ENCODE results near the gene BBS5.

Gene BBS5

GRCh38 chr2:169464882-169465281 lies 14.4 kb upstream of the BBS5 start:
- no peak overlapping the region for H3K27ac Mint-ChIP-seq
- DNase-seq (no peak), ATAC-seq (replicated peaks) (no peak)
- H3K36me3 Mint-ChIP-seq (ENCODE audit: insufficient read depth): no peaks in the 10 kb centered on the region
- H3K4me1 Mint-ChIP-seq (ENCODE audit: low read depth in 2 of 2): peaks cover 0 to 6% of the 10 kb centered on the region in 2 donors
- no peaks in the 10 kb centered on the region for H3K9me3 Mint-ChIP-seq
- no peak overlapping the region for H3K4me3 Mint-ChIP-seq
- no peaks in the 10 kb centered on the region for H3K27me3 Mint-ChIP-seq

- H3K9me3 Mint-ChIP-seq: no peaks in the 10 kb centered on the region
- no peak for DNase-seq
- H3K36me3 Mint-ChIP-seq (ENCODE audit: insufficient read depth): no peaks in the 10 kb centered on the region
- no peak overlapping the region for H3K4me3 Mint-ChIP-seq
- H3K27ac Mint-ChIP-seq: no peak overlapping the region
- H3K27me3 Mint-ChIP-seq: no peaks in the 10 kb centered on the region
- no peak for ATAC-seq (replicated peaks)
- H3K4me1 Mint-ChIP-seq (ENCODE audit: low read depth in 2 of 2): peaks cover 0 to 3% of the 10 kb centered on the region in 2 donors
Measured at GRCh38 chr2:169468841-169469240, 10.5 kb upstream of the BBS5 start.

- Mint-ChIP-seq H3K9me3 (no peaks in the 10 kb centered on the region), H3K27me3 (no peaks in the 10 kb centered on the region), H3K27ac (no peak overlapping the region), H3K4me1 (ENCODE audit: low read depth in 2 of 2) (no peaks in the 10 kb centered on the region), H3K4me3 (no peak overlapping the region), H3K36me3 (ENCODE audit: insufficient read depth) (no peaks in the 10 kb centered on the region)
- DNase-seq: no peak
- no peak for ATAC-seq (replicated peaks)
Measured at GRCh38 chr2:169469952-169470572, 9.2 kb upstream of the BBS5 start.

- Mint-ChIP-seq H3K4me3 (no peak overlapping the region), H3K27ac (no peak overlapping the region), H3K4me1 (ENCODE audit: low read depth in 2 of 2) (no peaks in the 10 kb centered on the region), H3K27me3 (no peaks in the 10 kb centered on the region), H3K9me3 (no peaks in the 10 kb centered on the region), H3K36me3 (ENCODE audit: insufficient read depth) (no peaks in the 10 kb centered on the region)
- ATAC-seq (replicated peaks) (no peak), DNase-seq (no peak)
Measured at GRCh38 chr2:169472249-169472648, 7.0 kb upstream of the BBS5 start.

GRCh38 chr2:169476459-169476858 lies 2.8 kb upstream of the BBS5 start:
- DNase-seq: no peak
- H3K4me3 Mint-ChIP-seq: no peak overlapping the region
- no peaks in the 10 kb centered on the region for H3K27me3 Mint-ChIP-seq

GRCh38 chr2:169478339-169478738 lies 955 bp upstream of the BBS5 start:
- Mint-ChIP-seq H3K36me3 (ENCODE audit: insufficient read depth) (peaks cover 6% of the 10 kb centered on the region), H3K27me3 (no peaks in the 10 kb centered on the region), H3K27ac (peak overlapping the region; percentile 79 to 86), H3K4me1 (ENCODE audit: low read depth in 2 of 2) (peaks cover 7 to 16% of the 10 kb centered on the region in 2 donors), H3K9me3 (no peaks in the 10 kb centered on the region), H3K4me3 (peak overlapping the region; percentile 87 to 90)
- ATAC-seq (replicated peaks): no peak
- no peak for DNase-seq

More at GRCh38 chr2:169476459-169476858, 2.8 kb upstream of the BBS5 start:
- no peak for ATAC-seq (replicated peaks)
- Mint-ChIP-seq H3K36me3 (ENCODE audit: insufficient read depth) (peaks cover 6% of the 10 kb centered on the region), H3K27ac (no peak overlapping the region), H3K9me3 (no peaks in the 10 kb centered on the region), H3K4me1 (ENCODE audit: low read depth in 2 of 2) (peaks cover 7 to 16% of the 10 kb centered on the region in 2 donors)

GRCh38 chr2:169478745-169479256 lies 493 bp upstream of the BBS5 start:
- H3K4me1 Mint-ChIP-seq (ENCODE audit: low read depth in 2 of 2): peaks cover 7 to 16% of the 10 kb centered on the region in 2 donors
- H3K4me3 Mint-ChIP-seq: peak overlapping the region; percentile 87 to 90

GRCh38 chr2:169480079-169480465 lies 778 bp downstream of the BBS5 start:
- Mint-ChIP-seq H3K27ac (peak overlapping the region; percentile 79 to 86), H3K27me3 (no peaks in the 10 kb centered on the region), H3K36me3 (ENCODE audit: insufficient read depth) (peaks cover 12% of the 10 kb centered on the region), H3K4me3 (peak overlapping the region; percentile 87 to 90), H3K4me1 (ENCODE audit: low read depth in 2 of 2) (peaks cover 7 to 16% of the 10 kb centered on the region in 2 donors), H3K9me3 (no peaks in the 10 kb centered on the region)
- DNase-seq: no peak
- ATAC-seq (replicated peaks): no peak

More at GRCh38 chr2:169478745-169479256, 493 bp upstream of the BBS5 start:
- peak overlapping the region; percentile 79 to 86 for H3K27ac Mint-ChIP-seq
- H3K9me3 Mint-ChIP-seq: no peaks in the 10 kb centered on the region
- ATAC-seq (replicated peaks): no peak
- peaks cover 6% of the 10 kb centered on the region for H3K36me3 Mint-ChIP-seq (ENCODE audit: insufficient read depth)
- H3K27me3 Mint-ChIP-seq: no peaks in the 10 kb centered on the region
- no peak for DNase-seq

- DNase-seq: no peak
- no peak for ATAC-seq (replicated peaks)
- H3K4me1 Mint-ChIP-seq (ENCODE audit: low read depth in 2 of 2): no peaks in the 10 kb centered on the region
- peaks cover 9% of the 10 kb centered on the region for H3K36me3 Mint-ChIP-seq (ENCODE audit: insufficient read depth)
- H3K9me3 Mint-ChIP-seq: no peaks in the 10 kb centered on the region
- H3K27me3 Mint-ChIP-seq: no peaks in the 10 kb centered on the region
- no peak overlapping the region for H3K4me3 Mint-ChIP-seq
- no peak overlapping the region for H3K27ac Mint-ChIP-seq
Measured at GRCh38 chr2:169485650-169486138, 6.4 kb downstream of the BBS5 start.

- Mint-ChIP-seq H3K27ac (no peak overlapping the region), H3K27me3 (no peaks in the 10 kb centered on the region), H3K9me3 (no peaks in the 10 kb centered on the region), H3K36me3 (ENCODE audit: insufficient read depth) (peaks cover 9% of the 10 kb centered on the region), H3K4me1 (ENCODE audit: low read depth in 2 of 2) (no peaks in the 10 kb centered on the region), H3K4me3 (no peak overlapping the region)
- no peak for ATAC-seq (replicated peaks)
- DNase-seq: no peak
Measured at GRCh38 chr2:169486487-169486886, 7.2 kb downstream of the BBS5 start.

- no peak for ATAC-seq (replicated peaks)
- no peaks in the 10 kb centered on the region for H3K27me3 Mint-ChIP-seq
- no peak overlapping the region for H3K4me3 Mint-ChIP-seq
- H3K27ac Mint-ChIP-seq: no peak overlapping the region
- peaks cover 2% of the 10 kb centered on the region for H3K36me3 Mint-ChIP-seq (ENCODE audit: insufficient read depth)
- no peaks in the 10 kb centered on the region for H3K4me1 Mint-ChIP-seq (ENCODE audit: low read depth in 2 of 2)
- no peaks in the 10 kb centered on the region for H3K9me3 Mint-ChIP-seq
- DNase-seq: no peak
Measured at GRCh38 chr2:169490834-169491233, 11.5 kb downstream of the BBS5 start.

GRCh38 chr2:169491378-169491777 lies 12.1 kb downstream of the BBS5 start:
- Mint-ChIP-seq H3K27me3 (no peaks in the 10 kb centered on the region), H3K4me1 (ENCODE audit: low read depth in 2 of 2) (no peaks in the 10 kb centered on the region), H3K36me3 (ENCODE audit: insufficient read depth) (no peaks in the 10 kb centered on the region), H3K9me3 (no peaks in the 10 kb centered on the region), H3K27ac (no peak overlapping the region), H3K4me3 (no peak overlapping the region)
- no peak for DNase-seq
- ATAC-seq (replicated peaks): no peak

- Mint-ChIP-seq H3K36me3 (ENCODE audit: insufficient read depth) (no peaks in the 10 kb centered on the region), H3K4me1 (ENCODE audit: low read depth in 2 of 2) (no peaks in the 10 kb centered on the region), H3K27ac (no peak overlapping the region), H3K9me3 (no peaks in the 10 kb centered on the region), H3K4me3 (no peak overlapping the region), H3K27me3 (no peaks in the 10 kb centered on the region)
- DNase-seq (no peak), ATAC-seq (replicated peaks) (no peak)
Measured at GRCh38 chr2:169493360-169493759, 14.1 kb downstream of the BBS5 start.

GRCh38 chr2:169495310-169495928 lies 16.1 kb downstream of the BBS5 start:
- ATAC-seq (replicated peaks): no peak
- no peak for DNase-seq
- no peaks in the 10 kb centered on the region for H3K27me3 Mint-ChIP-seq
- no peaks in the 10 kb centered on the region for H3K4me1 Mint-ChIP-seq (ENCODE audit: low read depth in 2 of 2)
- no peaks in the 10 kb centered on the region for H3K9me3 Mint-ChIP-seq
- H3K27ac Mint-ChIP-seq: no peak overlapping the region
- H3K4me3 Mint-ChIP-seq: no peak overlapping the region
- H3K36me3 Mint-ChIP-seq (ENCODE audit: insufficient read depth): no peaks in the 10 kb centered on the region

Measured in effector memory CD8-positive, alpha-beta T cell (primary cell).